OCI-LY3 (cell line): ENCODE measurements around the gene SELENOO.

Experiments used
- EZH2phosphoT487 ChIP-seq: fragments of 200-600 bp; shearing (Covaris generic); IDR thresholded peaks from 2 replicates; pipeline ENCODE4 v1.6.1; 2018; ENCODE audit warnings: antibody characterized with exemption, mixed run types, low read depth
- TF ChIP-seq, protein P1 (sequence below): fragments of 200-600, 300-600 bp; sonication (generic); IDR thresholded peaks from 2 replicates; pipeline ENCODE4 v1.5.1; 2014; ENCODE audit warnings: antibody characterized with exemption, low read length, low read depth

DNA sequence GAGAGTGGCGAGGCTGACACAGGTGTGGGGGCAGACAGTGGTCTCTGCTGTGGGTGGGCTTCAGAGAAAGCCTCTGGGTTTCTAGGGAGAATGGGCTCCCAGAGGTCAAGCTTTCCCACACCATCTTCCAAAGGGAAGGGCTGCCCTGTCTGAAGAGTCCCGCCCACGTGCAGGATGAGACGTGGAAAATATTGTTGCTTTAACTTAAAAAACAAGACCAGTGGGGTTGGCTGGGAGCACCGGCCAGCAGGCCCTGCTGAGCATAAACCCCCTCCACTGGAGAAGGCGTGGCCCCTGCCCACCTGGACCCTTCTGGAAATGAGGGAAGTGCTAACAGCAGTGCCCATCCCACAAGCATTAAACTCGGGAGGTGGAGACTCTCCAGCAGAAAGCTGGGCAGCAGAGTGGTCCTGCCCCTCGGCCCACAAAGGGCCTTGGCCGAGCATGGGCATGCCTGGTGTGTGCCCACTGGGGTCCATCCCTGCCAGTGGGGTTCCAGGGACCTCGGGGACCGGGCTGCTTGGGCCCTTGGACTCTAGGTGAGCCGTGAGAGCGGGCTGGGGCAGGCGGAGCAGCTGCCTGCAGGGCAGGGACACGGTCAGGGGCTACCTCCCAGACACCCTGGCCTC lies 15.4 kb downstream of the SELENOO start:
- TF ChIP-seq, protein P1, sequence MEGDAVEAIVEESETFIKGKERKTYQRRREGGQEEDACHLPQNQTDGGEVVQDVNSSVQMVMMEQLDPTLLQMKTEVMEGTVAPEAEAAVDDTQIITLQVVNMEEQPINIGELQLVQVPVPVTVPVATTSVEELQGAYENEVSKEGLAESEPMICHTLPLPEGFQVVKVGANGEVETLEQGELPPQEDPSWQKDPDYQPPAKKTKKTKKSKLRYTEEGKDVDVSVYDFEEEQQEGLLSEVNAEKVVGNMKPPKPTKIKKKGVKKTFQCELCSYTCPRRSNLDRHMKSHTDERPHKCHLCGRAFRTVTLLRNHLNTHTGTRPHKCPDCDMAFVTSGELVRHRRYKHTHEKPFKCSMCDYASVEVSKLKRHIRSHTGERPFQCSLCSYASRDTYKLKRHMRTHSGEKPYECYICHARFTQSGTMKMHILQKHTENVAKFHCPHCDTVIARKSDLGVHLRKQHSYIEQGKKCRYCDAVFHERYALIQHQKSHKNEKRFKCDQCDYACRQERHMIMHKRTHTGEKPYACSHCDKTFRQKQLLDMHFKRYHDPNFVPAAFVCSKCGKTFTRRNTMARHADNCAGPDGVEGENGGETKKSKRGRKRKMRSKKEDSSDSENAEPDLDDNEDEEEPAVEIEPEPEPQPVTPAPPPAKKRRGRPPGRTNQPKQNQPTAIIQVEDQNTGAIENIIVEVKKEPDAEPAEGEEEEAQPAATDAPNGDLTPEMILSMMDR, result no peak
- no peak for TF ChIP-seq EZH2phosphoT487
